Liver (tissue), 9 donors: ENCODE measurements around the gene TTC5. TPM values are rescaled to one million over a fixed set of nuclear protein-coding genes. Genes with fewer than 3 reads are reported as not detected.

Source experiments
- DNase-seq: peaks from one replicate; pipeline ENCODE4 v3.0.0-alpha.2; 2017; ENCODE audit warnings: low spot score
- H3K27ac ChIP-seq, 2 donors: one replicate each; pipeline ENCODE4 v1.7.0; 2013; ENCODE audit warnings: inconsistent platforms in 2 of 2, low read length in 2 of 2, control low read depth in 1 of 2, low read depth in 1 of 2, mild to moderate bottlenecking in 1 of 2
- H3K27me3 ChIP-seq, 4 donors: one replicate each; pipeline versions ENCODE4 v1.6.1 to v1.7.0; 2013; ENCODE audit warnings: low read length in 3 of 4, inconsistent platforms in 1 of 4, mild to moderate bottlenecking in 1 of 4, moderate library complexity in 1 of 4; ENCODE audit not compliant: control insufficient read depth in 4 of 4, insufficient read depth in 4 of 4
- H3K36me3 ChIP-seq, 4 donors: one replicate each; pipeline versions ENCODE4 v1.6.1 to v1.7.0; 2013; ENCODE audit warnings: low read length in 3 of 4, mild to moderate bottlenecking in 3 of 4, low read depth in 1 of 4, moderate library complexity in 1 of 4; ENCODE audit not compliant: control insufficient read depth in 4 of 4, insufficient read depth in 3 of 4
- H3K4me1 ChIP-seq, 4 donors: one replicate each; pipeline versions ENCODE4 v1.6.1 to v1.7.0; 2013; ENCODE audit warnings: low read length in 3 of 4, mild to moderate bottlenecking in 3 of 4, moderate library complexity in 1 of 4; ENCODE audit not compliant: control insufficient read depth in 4 of 4, insufficient read depth in 4 of 4
- H3K4me3 ChIP-seq, 3 donors: one replicate each; pipeline versions ENCODE4 v1.6.1 to v1.7.0; 2013; ENCODE audit warnings: low read length in 3 of 3, control low read depth in 1 of 3, low read depth in 1 of 3, mild to moderate bottlenecking in 1 of 3
- H3K9ac ChIP-seq, 2 donors: one replicate each; pipeline ENCODE4 v1.7.0; 2013; ENCODE audit warnings: low read length in 2 of 2, mild to moderate bottlenecking in 2 of 2, moderate library complexity in 2 of 2, control low read depth in 1 of 2, low read depth in 1 of 2
- H3K9me3 ChIP-seq, 4 donors: one replicate each; pipeline versions ENCODE4 v1.6.1 to v1.7.0; 2013; ENCODE audit warnings: low read length in 3 of 4; ENCODE audit not compliant: control insufficient read depth in 4 of 4
- EGR1 ChIP-seq, 2 donors: IDR thresholded peaks; 2 replicates each; pipeline ENCODE4 v1.6.1; 2016 to 2018; ENCODE audit warnings: antibody characterized with exemption in 2 of 2, low read depth in 2 of 2
- FOXA1 ChIP-seq: IDR thresholded peaks from 2 replicates; pipeline ENCODE4 v1.6.1; 2016; ENCODE audit warnings: antibody characterized with exemption
- FOXA2 ChIP-seq: IDR thresholded peaks from 2 replicates; pipeline ENCODE4 v1.6.1; 2016; ENCODE audit warnings: antibody characterized with exemption
- GABPA ChIP-seq, 2 donors: IDR thresholded peaks in 1 of 2; conservative IDR thresholded peaks in 1 of 2; 2 replicates each; pipeline ENCODE4 v1.6.1; 2016; ENCODE audit warnings: antibody characterized with exemption in 2 of 2, mild to moderate bottlenecking in 1 of 2, moderate library complexity in 1 of 2
- HNF4A ChIP-seq, 2 donors: conservative IDR thresholded peaks; 2 replicates each; pipeline ENCODE4 v1.6.1; 2016; ENCODE audit warnings: antibody characterized with exemption in 2 of 2, mild to moderate bottlenecking in 2 of 2
- HNF4G ChIP-seq: IDR thresholded peaks from 2 replicates; pipeline ENCODE4 v1.6.1; 2016; ENCODE audit warnings: antibody characterized with exemption
- JUND ChIP-seq, 2 donors: IDR thresholded peaks; 2 replicates each; pipeline ENCODE4 v1.6.1; 2016; ENCODE audit warnings: antibody characterized with exemption in 2 of 2
- NR2F2 ChIP-seq: IDR thresholded peaks from 2 replicates; pipeline ENCODE4 v1.6.1; 2016; ENCODE audit warnings: antibody characterized with exemption
- RXRA ChIP-seq, 2 donors: IDR thresholded peaks; 2 replicates each; pipeline ENCODE4 v1.6.1; 2017 to 2018; ENCODE audit warnings: antibody characterized with exemption in 2 of 2, mild to moderate bottlenecking in 1 of 2
- SP1 ChIP-seq: IDR thresholded peaks from 2 replicates; pipeline ENCODE4 v1.6.1; 2018; ENCODE audit warnings: antibody characterized with exemption, mild to moderate bottlenecking
- TAF1 ChIP-seq: conservative IDR thresholded peaks from 2 replicates; pipeline ENCODE4 v1.6.1; 2016; ENCODE audit warnings: antibody characterized with exemption, mild to moderate bottlenecking
- YY1 ChIP-seq: IDR thresholded peaks from 2 replicates; pipeline ENCODE4 v1.6.1; 2016; ENCODE audit warnings: antibody characterized with exemption, mild to moderate bottlenecking
- WGBS: extraction: QIAGEN DNeasy Blood & Tissue Kit; methylation state at CpG from one replicate; pipeline ENCODE4 v1.1.7; 2013; 5-methylcytosine and 5-hydroxymethylcytosine counted together
- polyA plus RNA-seq, 2 donors: library from polyadenylated mRNA; stranded (reverse) in 1 of 2; unstranded in 1 of 2; fragments of 200-250 nt in 1 of 2; fragments of >200 nt in 1 of 2; fragmentation: Nextera tagmentation in 1 of 2; extraction: Ambion mirVana in 1 of 2; gene quantifications; one replicate each; pipeline versions ENCODE4 v1.2.1 to v1.2.3, GENCODE V29; 2013 to 2015
- total RNA-seq, 2 donors: library from RNA; depleted of rRNA; stranded (reverse); fragments of >200 nt; gene quantifications; one replicate each; pipeline ENCODE4 v1.2.3, GENCODE V29; 2014
- TF ChIP-seq, protein P1 (sequence below): IDR thresholded peaks from 2 replicates; pipeline ENCODE4 v1.6.1; 2016; ENCODE audit warnings: antibody characterized with exemption
- TF ChIP-seq, protein P2 (sequence below): fragments of 150-350 bp; IDR thresholded peaks from 2 replicates; pipeline ENCODE4 v1.5.1; 2017; ENCODE audit warnings: improper control_type of control experiment, low read depth, low read length; ENCODE audit not compliant: missing input control
- TF ChIP-seq, protein P3 (sequence below): IDR thresholded peaks from 2 replicates; pipeline ENCODE4 v1.6.1; 2016; ENCODE audit warnings: antibody characterized with exemption
- TF ChIP-seq, protein P4 (sequence below): IDR thresholded peaks from 2 replicates; pipeline ENCODE4 v1.6.1; 2016; ENCODE audit warnings: antibody characterized with exemption, mild to moderate bottlenecking
- TF ChIP-seq, protein P5 (sequence below): IDR thresholded peaks from 2 replicates; pipeline ENCODE4 v1.6.1; 2016; ENCODE audit warnings: antibody characterized with exemption
- donor health status: healthy.
- donor health status: healthy.
- donor health status: healthy.
- donor health status: healthy.
- donor health status: healthy.

TTC5 gene
- total and polyA plus RNA-seq, 4 donors = 2.5 to 8.3 (median 4.2) TPM

DNA sequence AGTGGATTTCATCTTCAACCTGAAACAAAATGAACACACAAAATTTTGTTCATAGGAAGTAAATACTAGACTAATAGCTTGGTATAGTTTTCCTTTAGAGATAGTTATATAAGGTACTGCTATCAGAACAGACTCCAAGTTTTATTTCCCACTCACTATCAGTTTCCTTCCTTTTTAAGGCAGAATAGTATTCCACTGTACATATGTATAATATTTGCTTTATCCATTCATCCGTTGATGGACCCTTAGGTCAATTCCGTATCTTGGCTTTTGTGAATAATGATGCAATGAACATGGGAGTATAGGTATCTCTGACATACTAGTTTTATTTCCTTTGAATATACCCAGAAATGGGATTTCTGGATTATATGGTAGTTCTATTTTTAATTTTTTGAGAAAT, 23.6 kb upstream of the TTC5 start:
- TF ChIP-seq, protein P1, sequence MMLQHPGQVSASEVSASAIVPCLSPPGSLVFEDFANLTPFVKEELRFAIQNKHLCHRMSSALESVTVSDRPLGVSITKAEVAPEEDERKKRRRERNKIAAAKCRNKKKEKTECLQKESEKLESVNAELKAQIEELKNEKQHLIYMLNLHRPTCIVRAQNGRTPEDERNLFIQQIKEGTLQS = no peak
- TF ChIP-seq, protein P2, sequence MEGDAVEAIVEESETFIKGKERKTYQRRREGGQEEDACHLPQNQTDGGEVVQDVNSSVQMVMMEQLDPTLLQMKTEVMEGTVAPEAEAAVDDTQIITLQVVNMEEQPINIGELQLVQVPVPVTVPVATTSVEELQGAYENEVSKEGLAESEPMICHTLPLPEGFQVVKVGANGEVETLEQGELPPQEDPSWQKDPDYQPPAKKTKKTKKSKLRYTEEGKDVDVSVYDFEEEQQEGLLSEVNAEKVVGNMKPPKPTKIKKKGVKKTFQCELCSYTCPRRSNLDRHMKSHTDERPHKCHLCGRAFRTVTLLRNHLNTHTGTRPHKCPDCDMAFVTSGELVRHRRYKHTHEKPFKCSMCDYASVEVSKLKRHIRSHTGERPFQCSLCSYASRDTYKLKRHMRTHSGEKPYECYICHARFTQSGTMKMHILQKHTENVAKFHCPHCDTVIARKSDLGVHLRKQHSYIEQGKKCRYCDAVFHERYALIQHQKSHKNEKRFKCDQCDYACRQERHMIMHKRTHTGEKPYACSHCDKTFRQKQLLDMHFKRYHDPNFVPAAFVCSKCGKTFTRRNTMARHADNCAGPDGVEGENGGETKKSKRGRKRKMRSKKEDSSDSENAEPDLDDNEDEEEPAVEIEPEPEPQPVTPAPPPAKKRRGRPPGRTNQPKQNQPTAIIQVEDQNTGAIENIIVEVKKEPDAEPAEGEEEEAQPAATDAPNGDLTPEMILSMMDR = no peak
- TF ChIP-seq HNF4A (conservative IDR thresholded peaks at IDR 0.05) (no peak), HNF4G (no peak), GABPA (IDR thresholded peaks at IDR 0.05 in 1 of 2, conservative IDR thresholded peaks at IDR 0.05 in 1 of 2) (no peak), FOXA1 (no peak), EGR1 (IDR thresholded peaks at IDR 0.05; ENCODE audit: low read depth in 2 of 2) (no peak), SP1 (no peak), RXRA (IDR thresholded peaks at IDR 0.05) (no peak), TAF1 (no peak), JUND (IDR thresholded peaks at IDR 0.05) (no peak), YY1 (no peak), FOXA2 (no peak)
- TF ChIP-seq, protein P3, sequence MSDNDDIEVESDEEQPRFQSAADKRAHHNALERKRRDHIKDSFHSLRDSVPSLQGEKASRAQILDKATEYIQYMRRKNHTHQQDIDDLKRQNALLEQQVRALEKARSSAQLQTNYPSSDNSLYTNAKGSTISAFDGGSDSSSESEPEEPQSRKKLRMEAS = no peak
- TF ChIP-seq, protein P4, sequence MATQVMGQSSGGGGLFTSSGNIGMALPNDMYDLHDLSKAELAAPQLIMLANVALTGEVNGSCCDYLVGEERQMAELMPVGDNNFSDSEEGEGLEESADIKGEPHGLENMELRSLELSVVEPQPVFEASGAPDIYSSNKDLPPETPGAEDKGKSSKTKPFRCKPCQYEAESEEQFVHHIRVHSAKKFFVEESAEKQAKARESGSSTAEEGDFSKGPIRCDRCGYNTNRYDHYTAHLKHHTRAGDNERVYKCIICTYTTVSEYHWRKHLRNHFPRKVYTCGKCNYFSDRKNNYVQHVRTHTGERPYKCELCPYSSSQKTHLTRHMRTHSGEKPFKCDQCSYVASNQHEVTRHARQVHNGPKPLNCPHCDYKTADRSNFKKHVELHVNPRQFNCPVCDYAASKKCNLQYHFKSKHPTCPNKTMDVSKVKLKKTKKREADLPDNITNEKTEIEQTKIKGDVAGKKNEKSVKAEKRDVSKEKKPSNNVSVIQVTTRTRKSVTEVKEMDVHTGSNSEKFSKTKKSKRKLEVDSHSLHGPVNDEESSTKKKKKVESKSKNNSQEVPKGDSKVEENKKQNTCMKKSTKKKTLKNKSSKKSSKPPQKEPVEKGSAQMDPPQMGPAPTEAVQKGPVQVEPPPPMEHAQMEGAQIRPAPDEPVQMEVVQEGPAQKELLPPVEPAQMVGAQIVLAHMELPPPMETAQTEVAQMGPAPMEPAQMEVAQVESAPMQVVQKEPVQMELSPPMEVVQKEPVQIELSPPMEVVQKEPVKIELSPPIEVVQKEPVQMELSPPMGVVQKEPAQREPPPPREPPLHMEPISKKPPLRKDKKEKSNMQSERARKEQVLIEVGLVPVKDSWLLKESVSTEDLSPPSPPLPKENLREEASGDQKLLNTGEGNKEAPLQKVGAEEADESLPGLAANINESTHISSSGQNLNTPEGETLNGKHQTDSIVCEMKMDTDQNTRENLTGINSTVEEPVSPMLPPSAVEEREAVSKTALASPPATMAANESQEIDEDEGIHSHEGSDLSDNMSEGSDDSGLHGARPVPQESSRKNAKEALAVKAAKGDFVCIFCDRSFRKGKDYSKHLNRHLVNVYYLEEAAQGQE = no peak
- TF ChIP-seq, protein P5, sequence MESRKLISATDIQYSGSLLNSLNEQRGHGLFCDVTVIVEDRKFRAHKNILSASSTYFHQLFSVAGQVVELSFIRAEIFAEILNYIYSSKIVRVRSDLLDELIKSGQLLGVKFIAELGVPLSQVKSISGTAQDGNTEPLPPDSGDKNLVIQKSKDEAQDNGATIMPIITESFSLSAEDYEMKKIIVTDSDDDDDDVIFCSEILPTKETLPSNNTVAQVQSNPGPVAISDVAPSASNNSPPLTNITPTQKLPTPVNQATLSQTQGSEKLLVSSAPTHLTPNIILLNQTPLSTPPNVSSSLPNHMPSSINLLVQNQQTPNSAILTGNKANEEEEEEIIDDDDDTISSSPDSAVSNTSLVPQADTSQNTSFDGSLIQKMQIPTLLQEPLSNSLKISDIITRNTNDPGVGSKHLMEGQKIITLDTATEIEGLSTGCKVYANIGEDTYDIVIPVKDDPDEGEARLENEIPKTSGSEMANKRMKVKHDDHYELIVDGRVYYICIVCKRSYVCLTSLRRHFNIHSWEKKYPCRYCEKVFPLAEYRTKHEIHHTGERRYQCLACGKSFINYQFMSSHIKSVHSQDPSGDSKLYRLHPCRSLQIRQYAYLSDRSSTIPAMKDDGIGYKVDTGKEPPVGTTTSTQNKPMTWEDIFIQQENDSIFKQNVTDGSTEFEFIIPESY = no peak
- Histone ChIP-seq H3K36me3 (peaks cover 2 to 29% (median 18%) of the 10 kb centered on the region in 4 donors), H3K27ac (peak overlapping the region in 1 of 2 donors; percentile 8), H3K4me1 (peaks cover 9 to 58% (median 52%) of the 10 kb centered on the region in 4 donors), H3K27me3 (no peaks in the 10 kb centered on the region), H3K9me3 (no peaks in the 10 kb centered on the region), H3K4me3 (no peak overlapping the region), H3K9ac (no peak overlapping the region)
- DNase-seq = no peak
- WGBS = 40% methylated on average over 2 of the region's 2 CpGs

DNA sequence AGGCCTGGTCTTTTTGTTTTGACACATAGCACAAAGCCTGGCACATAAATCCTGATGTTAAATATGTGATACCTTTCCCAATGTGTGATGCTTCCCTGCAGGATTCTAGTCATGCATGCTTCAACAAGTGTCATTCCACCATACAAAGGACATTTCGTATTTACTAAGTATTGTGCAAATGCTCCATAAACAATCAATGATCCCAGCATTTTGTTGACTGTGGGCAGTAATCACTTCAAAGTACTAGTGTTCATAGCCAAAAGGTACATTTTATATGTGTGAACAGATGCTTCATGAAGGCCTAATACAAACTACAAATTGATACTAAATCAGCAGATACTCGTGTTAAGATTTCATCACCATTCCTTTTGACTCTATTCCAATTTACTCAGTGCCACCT, 23.0 kb upstream of the TTC5 start:
- Histone ChIP-seq H3K9me3 (no peaks in the 10 kb centered on the region), H3K4me3 (no peak overlapping the region), H3K36me3 (peaks cover 2 to 31% (median 19%) of the 10 kb centered on the region in 4 donors), H3K27me3 (no peaks in the 10 kb centered on the region), H3K27ac (no peak overlapping the region), H3K9ac (peak overlapping the region in 1 of 2 donors; percentile 25), H3K4me1 (peaks cover 7 to 52% (median 49%) of the 10 kb centered on the region in 4 donors)
- DNase-seq = no peak
- 28% methylated on average over 2 of the region's 2 CpGs for WGBS
- TF ChIP-seq RXRA (IDR thresholded peaks at IDR 0.05) (peak; percentile 35 to 38), FOXA1 (no peak), HNF4A (conservative IDR thresholded peaks at IDR 0.05) (peak; percentile 22 to 32), TAF1 (no peak), GABPA (IDR thresholded peaks at IDR 0.05 in 1 of 2, conservative IDR thresholded peaks at IDR 0.05 in 1 of 2) (peak in 1 of 2 donors; percentile 5), EGR1 (IDR thresholded peaks at IDR 0.05; ENCODE audit: low read depth in 2 of 2) (no peak), SP1 (peak; percentile 29), YY1 (no peak), JUND (IDR thresholded peaks at IDR 0.05) (no peak), NR2F2 (no peak), HNF4G (no peak)
- TF ChIP-seq, protein P2 = no peak
- TF ChIP-seq, protein P1 = peak; percentile 25
- TF ChIP-seq, protein P5 = no peak
- TF ChIP-seq, protein P3 = no peak
